GM12875 (cell line): ENCODE measurements around the gene UBR4.
"Not testable (repeated sequence)": the region's sequence is repeated elsewhere in the genome, so short reads cannot be mapped to it uniquely, and the experiment has no call there.

Experiments
- H3K4me3 ChIP-seq: one replicate; pipeline ENCODE4 v1.5.1; 2011; ENCODE audit warnings: low read depth, low read length, control low read depth
- TF ChIP-seq, protein P1 (sequence below): IDR thresholded peaks from 2 replicates; pipeline ENCODE4 v1.5.1; 2011; ENCODE audit warnings: low read depth, mild to moderate bottlenecking, control low read depth, inconsistent platforms, low read length, moderate library complexity, borderline replicate concordance; ENCODE audit not compliant: insufficient read depth

The UBR4 gene

DNA sequence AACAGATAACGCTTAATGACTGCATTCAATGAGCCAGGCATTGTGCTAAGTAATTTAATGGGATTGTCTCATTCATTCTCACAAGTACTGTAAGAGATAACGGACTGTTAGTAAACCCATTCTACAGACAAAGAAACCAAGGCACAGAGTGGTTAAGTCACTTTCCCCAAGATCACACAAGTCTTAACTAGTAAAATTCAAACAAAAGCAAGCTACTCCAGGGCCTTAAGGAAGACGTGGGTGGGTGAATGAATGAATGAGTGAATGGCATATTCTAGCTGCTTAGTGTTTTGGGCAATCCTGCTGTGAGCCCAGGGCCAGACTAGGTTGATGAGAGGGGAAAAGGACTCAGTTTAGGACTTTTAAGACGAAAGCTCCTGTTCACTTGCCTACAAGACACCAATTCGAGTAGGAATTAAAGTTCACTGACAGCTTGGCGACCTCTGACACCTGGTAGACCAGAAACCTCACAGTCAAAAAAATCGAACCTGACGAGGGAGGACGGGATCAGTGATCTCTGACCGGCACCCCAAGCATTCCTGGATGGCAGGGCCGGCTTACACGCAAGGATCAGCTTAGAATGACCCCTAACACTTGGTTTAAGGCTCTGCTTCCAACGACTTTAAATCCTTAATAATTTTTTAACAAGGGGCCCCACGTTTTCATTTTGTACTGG, 40.7 kb upstream of the UBR4 start:
- peak overlapping the region; percentile 97 for H3K4me3 ChIP-seq

DNA sequence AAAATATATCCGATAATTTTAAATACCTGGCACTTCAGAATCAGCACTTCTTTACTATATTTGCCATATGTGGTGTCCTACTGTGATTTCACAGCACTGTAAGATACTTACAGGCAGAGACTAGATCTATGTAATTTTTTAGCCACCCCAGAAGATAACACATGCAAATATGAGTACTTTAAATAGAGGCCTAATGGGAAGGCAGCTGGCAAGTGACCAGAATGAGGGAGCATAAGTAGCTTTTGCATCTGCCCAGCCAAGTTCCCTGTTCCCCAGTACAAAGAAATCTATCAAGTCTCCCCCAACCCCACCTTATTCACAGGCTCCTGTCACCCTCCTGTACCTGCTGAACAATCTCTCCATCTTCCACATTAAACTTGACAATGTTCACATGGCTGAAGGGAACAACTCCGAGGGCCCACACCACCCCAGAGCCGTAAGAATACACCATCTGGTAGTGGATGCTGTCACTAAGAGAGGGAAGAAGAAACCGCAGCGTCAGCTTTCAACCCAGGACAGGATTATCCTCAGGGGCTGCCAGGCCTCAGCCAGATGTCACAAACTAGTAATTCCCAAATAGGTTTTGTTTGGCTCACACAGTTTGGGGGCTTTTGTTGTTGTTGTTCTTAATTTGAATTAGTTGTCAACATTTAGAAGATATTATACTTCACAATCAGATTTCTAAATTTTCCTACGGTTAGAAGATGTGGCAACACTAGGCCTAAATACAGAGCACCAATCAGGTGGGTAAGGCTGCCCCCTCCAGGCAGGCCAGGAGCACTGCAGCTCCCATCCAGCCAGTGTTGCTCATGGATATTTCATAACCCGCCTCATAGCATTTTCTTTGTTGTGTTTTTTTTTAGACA, 30.8 kb upstream of the UBR4 start:
- H3K4me3 ChIP-seq, result no peak overlapping the region
- TF ChIP-seq, protein P1, sequence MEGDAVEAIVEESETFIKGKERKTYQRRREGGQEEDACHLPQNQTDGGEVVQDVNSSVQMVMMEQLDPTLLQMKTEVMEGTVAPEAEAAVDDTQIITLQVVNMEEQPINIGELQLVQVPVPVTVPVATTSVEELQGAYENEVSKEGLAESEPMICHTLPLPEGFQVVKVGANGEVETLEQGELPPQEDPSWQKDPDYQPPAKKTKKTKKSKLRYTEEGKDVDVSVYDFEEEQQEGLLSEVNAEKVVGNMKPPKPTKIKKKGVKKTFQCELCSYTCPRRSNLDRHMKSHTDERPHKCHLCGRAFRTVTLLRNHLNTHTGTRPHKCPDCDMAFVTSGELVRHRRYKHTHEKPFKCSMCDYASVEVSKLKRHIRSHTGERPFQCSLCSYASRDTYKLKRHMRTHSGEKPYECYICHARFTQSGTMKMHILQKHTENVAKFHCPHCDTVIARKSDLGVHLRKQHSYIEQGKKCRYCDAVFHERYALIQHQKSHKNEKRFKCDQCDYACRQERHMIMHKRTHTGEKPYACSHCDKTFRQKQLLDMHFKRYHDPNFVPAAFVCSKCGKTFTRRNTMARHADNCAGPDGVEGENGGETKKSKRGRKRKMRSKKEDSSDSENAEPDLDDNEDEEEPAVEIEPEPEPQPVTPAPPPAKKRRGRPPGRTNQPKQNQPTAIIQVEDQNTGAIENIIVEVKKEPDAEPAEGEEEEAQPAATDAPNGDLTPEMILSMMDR, result peak; percentile 91

More for the DNA sequence above, 40.7 kb upstream of the UBR4 start:
- TF ChIP-seq, protein P1, result no peak

DNA sequence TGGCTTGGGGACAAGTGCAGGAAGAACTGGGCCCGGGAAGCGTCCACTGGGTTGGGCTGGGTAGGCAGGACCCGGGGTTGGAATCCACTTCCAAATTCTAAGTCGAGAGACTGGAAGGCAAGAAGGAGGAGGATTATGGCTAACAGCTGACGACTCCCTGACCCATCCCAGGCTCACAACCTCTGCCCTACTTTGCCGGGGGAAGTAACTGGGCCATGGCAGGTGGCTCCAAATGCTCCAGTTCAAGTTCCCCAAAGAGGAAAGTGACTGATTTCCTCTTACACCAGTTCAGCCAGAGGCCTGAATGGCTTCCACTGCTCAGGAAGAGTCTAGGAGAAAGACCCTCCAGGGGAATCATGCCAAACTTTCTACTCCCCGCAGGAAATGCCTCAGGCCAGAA, 29.8 kb upstream of the UBR4 start:
- H3K4me3 ChIP-seq, result no peak overlapping the region
- TF ChIP-seq, protein P1, result no peak

DNA sequence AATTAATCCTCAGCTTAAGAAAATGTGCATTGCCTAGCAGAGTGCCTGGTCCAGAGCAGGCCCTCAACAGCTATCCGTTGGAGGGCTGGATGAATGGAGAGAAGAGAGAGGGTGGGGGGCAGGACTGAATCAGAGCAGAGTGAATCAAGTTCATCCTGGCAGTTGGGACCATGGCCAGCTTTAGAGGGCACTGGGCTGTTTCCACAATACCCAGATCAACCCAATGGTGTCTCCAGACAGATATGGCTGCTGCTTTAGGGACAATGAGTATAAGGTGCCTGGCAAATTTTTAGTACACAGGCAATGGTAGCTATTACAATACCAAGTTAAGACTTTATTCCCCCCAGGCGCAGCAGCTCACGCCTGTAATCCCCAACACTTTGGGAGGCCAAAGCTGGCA, 24.2 kb upstream of the UBR4 start:
- no peak overlapping the region for H3K4me3 ChIP-seq
- TF ChIP-seq, protein P1, result no peak

DNA sequence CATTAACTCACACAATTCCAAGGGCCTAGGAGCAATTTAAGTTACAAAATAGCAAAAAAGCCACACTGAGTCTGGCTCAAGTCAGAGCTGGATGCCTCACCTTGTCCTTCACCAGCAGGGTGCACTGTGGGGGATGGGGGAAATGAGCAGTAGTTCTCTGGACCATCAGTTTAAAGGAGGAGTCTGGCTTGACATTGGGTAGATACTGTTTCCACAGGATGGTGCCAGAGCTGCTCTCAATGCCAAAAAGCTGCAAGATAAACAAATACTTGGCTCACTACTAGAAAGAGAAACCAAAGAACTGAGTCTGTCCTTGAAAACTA, 22.4 kb upstream of the UBR4 start:
- TF ChIP-seq, protein P1, result no peak
- no peak overlapping the region for H3K4me3 ChIP-seq

DNA sequence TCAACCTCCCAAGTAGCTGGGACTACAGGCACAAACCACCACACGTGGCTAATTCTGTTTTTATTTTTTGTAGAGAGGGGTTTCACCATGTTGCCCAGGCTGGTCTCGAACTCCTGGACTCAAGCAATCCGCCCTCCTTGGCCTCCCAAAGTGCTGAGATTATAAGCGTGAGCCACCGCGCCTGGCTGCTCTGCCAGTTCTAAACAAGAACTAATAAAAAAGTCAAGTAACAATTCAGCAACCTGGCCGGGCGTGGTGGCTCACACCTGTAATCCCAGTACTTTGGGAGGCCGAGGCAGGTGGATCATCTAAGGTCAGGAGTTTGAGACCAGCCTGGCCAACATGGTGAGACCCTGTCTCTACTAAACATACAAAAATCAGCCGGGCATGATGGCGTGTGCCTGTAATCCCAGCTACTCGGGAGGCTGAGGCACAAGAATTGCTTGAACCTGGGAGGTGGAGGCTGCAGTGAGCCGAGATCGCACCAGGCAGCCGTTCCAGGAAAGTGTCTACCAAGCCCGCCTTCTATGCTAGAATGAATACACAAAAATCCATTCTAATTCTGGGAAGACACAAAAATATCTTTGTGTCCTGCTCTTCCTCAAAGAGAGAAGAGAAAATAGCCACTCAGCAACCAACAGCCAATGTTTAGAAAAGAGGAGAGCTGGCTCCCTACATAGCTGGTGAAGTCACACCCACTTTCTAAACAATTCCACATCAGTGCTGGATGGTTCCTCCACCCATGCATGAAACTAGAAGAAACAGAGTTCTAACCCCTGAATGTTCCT, 21.9 kb upstream of the UBR4 start:
- H3K4me3 ChIP-seq, result not testable (repeated sequence)

DNA sequence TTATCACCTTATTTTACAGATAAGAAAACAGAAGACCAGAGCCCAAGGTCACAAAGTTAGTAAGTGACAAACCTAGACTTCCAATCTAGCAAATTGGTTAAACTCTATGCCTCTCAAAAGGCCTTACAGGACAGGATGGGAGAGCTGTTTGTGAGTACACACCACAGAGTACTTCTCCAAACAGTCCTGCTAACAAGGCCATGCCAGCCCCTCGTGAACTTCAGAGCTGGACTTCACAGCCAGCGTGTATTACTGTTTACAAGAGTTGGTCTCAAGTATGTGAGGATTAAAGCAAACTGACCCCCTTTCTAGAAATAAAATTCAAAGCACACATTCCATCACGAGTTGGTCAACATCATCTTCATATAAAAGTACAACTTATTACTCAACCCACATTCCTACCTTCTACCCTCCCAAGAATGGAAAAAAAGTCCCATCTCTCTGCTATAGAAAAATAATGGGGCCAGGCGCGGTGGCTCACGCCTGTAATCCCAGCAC, 19.8 kb upstream of the UBR4 start:
- H3K4me3 ChIP-seq, result no peak overlapping the region
- TF ChIP-seq, protein P1, result no peak
